Astrocyte of the cerebellum (primary cell): ENCODE data around the gene TGM1.

Source experiments
- DNase-seq: peaks from one replicate; pipeline ENCODE4 v3.0.0-alpha.2; 2011; ENCODE audit warnings: low read depth
- H3K4me3 ChIP-seq: 2 replicates; pipeline ENCODE4 v1.5.1; 2011; ENCODE audit warnings: mild to moderate bottlenecking, low read depth, low read length, moderate library complexity
- in situ Hi-C: cut with HindIII; loops from 2 replicates; pipeline ENCODE4 v1.10.0; 2017; ENCODE audit warnings: low sequenced_read_pairs
- TF ChIP-seq, protein P1 (sequence below): IDR thresholded peaks from 2 replicates; pipeline ENCODE4 v1.5.1; 2012; ENCODE audit warnings: low read length, low read depth, moderate library complexity, mild to moderate bottlenecking; ENCODE audit errors: missing control alignments

TGM1 gene

GRCh38 chr14:24267516-24267915, 4.5 kb upstream of the TGM1 start:
- in situ Hi-C loops = no loop called here
- TF ChIP-seq, protein P1, sequence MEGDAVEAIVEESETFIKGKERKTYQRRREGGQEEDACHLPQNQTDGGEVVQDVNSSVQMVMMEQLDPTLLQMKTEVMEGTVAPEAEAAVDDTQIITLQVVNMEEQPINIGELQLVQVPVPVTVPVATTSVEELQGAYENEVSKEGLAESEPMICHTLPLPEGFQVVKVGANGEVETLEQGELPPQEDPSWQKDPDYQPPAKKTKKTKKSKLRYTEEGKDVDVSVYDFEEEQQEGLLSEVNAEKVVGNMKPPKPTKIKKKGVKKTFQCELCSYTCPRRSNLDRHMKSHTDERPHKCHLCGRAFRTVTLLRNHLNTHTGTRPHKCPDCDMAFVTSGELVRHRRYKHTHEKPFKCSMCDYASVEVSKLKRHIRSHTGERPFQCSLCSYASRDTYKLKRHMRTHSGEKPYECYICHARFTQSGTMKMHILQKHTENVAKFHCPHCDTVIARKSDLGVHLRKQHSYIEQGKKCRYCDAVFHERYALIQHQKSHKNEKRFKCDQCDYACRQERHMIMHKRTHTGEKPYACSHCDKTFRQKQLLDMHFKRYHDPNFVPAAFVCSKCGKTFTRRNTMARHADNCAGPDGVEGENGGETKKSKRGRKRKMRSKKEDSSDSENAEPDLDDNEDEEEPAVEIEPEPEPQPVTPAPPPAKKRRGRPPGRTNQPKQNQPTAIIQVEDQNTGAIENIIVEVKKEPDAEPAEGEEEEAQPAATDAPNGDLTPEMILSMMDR = no peak
- no peak overlapping the region for H3K4me3 ChIP-seq
- DNase-seq = no peak

DNA sequence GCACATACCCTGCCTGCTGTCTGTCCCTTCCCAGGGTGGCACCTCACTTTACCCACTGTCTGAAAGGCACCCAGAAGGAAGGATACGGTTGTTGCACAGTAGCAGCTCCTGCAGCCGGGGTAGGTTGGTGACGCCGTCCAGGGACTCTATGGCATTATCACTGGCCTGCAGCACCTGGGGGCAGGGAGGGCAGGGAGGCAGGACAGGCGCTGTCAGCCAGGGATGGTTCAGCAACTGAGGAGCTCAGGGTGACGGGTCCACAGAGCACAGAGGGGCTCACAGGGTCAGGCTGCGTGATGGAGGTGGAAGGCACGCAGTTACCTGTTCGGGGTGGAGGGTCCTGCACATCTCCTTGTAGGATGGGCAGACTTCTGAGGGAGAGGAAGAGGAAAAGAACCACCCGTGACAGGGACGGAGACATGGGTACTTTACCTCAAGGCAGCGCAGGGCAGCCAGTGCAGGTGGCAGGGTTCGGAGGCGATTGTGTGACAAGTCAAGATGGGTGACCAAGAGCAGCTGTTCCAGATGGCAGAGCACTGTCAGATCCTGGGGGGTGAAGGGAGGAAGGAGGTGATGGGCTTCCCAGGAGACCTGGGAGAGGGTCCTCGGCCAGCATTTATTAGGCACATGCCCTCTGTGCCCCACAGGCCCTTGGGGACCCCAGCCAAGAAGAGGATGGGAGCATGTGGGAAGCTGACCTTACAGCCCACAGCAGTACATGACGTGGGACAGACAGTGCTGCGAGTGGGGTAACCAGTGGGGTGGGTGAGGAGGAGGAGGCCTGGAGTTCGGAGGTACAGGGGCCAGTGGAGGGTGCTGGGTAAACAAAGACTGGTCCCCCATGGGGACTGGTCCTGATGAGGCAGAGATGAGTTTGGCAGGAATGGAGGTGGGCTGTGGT, 3.6 kb upstream of the TGM1 start:
- TF ChIP-seq, protein P1 = no peak
- H3K4me3 ChIP-seq = no peak overlapping the region
- in situ Hi-C loops = no loop called here
- DNase-seq = no peak

DNA sequence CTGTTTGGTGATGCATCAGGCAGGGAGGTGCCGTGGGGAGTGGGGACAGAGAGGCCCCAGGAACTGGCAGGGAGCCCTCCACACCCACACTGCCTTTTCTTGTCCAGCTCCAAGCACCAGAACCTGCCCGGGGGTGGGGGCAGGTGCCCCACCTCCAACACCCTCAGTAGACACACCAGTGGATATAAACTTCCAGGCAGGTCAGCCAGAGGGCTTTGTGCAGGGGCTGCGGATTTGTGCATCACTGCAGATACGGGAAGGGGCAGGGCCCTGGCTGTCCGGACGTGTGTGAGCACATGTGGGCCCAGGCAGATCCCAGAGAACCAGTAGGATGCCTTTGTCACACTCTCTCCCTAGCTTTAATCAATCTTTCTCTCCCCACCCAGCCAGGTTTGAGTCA, 1.3 kb upstream of the TGM1 start:
- in situ Hi-C loops = no loop called here
- DNase-seq = no peak
- H3K4me3 ChIP-seq = no peak overlapping the region

GRCh38 chr14:24263848-24264247, 871 bp upstream of the TGM1 start:
- no peak for DNase-seq
- H3K4me3 ChIP-seq = no peak overlapping the region
- in situ Hi-C loops = no loop called here
- TF ChIP-seq, protein P1 = no peak

More for the DNA sequence above, 1.3 kb upstream of the TGM1 start:
- TF ChIP-seq, protein P1 = no peak

DNA sequence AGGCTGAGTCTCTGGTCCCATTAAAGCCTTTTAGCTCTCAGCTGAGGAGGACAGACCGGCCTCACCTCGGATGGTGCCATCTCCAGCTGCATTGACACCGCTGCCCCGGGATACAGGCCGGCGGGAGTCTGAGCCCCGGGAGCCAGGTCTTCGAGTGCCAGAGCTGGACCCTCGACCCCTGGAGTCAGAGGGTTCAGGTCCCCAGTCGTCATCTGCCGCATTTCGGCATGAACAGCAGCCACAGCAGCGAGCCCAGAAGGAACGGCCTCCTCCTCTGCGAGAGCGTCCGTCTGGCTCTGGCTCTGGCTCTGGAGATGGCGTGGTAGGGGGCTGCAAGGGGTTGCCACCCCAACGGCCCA, 1.0 kb downstream of the TGM1 start:
- H3K4me3 ChIP-seq = no peak overlapping the region
- no peak for DNase-seq
- TF ChIP-seq, protein P1 = no peak
- in situ Hi-C loops = no loop called here

GRCh38 chr14:24261256-24261968, 1.6 kb downstream of the TGM1 start:
- no peak overlapping the region for H3K4me3 ChIP-seq
- in situ Hi-C loops = no loop called here
- DNase-seq = no peak

More at GRCh38 chr14:24261256-24261968, 1.6 kb downstream of the TGM1 start:
- TF ChIP-seq, protein P1 = no peak
